Esophagus muscularis mucosa (tissue), 3 donors: ENCODE data around the gene LILRA6.

Experiments used
- CTCF ChIP-seq, 3 experiments: fragments of 200-600 bp in 2 of 3; fragments of 450-650 bp in 1 of 3; sonication (generic) in 2 of 3; IDR thresholded peaks; one replicate each; pipeline ENCODE4 v1.5.1; 2017 to 2019; ENCODE audit warnings: antibody characterized with exemption in 3 of 3, mild to moderate bottlenecking in 2 of 3, moderate library complexity in 1 of 3
- EP300 ChIP-seq: sonication (generic); formaldehyde crosslinking; IDR thresholded peaks from one replicate; pipeline ENCODE4 v1.6.1; 2017; ENCODE audit warnings: antibody characterized with exemption

DNA sequence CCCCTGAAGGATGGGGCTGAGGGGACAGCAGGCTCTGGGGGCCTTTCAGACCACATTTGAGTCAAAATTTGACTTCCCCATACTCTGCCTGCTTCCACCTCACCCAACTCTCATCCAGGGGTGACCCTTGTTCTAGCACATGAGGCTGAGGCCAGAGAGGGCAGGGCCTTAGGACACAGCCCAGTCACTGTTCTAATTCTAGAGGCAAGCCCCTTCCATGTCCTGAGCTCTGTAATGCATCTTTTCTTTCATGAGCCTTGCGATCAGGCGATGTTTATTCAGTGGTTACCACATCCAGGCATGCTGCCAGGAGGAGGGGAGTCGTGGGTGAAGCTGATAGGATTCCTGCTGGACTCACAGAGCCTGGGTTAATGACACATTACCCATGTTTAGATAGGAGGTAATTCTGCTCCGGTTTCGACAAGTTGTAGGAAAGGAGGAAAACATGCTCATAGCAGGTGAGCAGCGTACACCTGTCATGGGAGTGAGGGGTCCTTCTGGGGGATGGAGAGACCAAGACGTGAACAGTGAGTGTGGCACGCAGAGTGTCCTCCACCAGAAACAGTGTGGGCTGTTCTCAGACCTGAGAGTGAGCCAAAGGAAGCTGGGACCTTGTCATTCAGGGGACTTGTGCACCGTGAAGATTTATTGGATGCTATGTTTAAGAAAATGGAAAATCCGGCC lies 32.6 kb downstream of the LILRA6 start:
- TF ChIP-seq CTCF (IDR thresholded peaks at IDR 0.05), result no peak
- no peak for TF ChIP-seq EP300
